Activated gamma-delta T cell treated with Interleukin-2 at 50 U/mL for 16 hours (primary cell): ENCODE measurements around the gene EMX1.

Experiments used
- DNase-seq: peaks from one replicate; pipeline ENCODE4 v3.0.0-alpha.2; 2020

Gene EMX1

DNA sequence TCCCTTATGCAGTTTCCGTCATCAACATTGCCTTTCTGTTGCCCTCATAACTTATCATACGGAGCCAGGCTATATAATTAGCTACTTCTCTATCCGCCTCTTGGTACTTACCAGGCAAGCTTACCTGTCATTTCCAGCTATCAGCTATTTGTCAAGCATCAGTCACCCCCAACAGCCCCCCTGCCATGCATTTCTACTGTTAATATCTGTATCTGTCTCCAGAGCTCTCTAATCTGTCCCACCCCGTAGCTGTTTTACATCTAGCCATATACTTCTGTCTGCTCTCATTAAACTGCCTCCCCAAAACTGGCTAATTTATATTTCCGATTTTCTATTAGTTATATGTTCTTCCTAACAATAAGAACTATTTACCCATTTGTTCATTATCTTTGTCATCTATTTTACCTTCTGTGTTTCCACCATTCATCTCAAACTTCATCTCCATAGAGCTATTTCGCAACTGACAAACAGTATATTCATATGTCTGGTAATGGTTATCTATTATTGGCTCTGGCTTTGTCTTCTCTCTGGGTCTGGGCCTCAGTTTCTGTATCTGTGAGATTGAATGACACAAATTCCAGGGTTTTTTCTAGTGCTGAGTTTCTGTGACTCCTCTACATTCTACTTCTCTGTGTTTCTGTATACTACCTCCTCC is 9.6 kb downstream of the EMX1 start:
- no peak for DNase-seq

DNA sequence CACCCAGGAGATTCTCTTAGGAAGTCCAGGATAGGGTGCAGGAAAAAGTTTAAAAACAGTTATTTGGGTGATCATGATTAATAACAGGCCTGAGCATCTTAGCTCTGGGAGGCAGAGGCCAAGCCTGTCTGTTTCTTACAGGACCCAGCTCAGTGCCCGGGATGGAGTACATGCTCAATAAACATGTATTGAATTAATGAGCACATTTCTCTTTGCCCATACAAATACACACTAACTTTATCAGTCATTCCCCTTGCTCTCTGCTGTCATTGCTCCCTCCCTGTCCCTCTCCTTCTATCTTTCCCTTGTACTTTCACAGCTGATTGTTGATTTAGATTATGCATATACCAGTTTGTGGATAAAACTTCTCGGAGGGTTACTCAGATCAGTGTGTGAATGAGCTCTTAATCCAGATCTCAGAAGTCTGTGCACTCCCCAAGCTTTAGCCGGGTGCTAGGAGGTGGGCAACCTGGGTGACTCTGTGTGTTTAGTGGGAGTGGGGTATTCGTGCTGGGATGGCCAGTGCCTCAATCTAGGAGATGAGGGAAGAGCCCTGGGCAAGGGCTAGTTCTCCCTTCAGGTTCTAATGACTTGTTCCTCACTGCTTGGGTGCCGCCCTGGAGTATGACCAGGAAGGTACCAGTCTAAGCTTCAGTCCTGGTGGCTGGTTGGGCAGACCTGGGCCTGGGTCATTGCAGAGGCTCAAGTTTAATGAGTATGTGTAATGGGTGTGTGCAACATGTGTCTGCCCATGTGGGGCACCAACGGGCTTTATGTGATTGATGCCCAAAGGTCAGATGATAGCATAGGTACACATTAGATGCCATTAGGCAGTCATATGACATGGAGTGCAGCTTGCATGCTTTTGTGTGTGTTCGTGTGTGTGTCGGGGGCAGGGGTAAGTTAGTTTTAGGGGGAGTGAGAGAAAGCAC is 10.6 kb downstream of the EMX1 start:
- no peak for DNase-seq

DNA sequence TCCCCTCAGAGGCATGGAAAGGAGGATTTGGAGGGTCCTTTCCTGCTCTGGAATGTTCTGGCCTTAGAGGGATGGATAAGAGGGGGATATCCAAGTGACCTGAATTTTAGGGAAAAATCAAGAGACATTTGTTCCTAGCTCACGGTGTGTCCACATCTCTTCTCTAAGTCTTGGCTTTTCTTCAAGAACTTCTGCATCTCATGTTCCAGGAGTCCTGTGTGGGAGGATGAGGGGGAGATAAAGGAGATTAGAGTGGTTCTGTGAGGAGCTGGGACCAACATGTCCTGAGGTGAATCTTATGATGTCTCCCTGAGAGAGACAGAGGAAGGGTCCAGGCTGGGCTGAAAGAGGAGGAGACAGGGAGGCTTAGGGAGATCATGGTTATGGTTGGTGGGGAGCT is 11.7 kb downstream of the EMX1 start:
- no peak for DNase-seq

DNA sequence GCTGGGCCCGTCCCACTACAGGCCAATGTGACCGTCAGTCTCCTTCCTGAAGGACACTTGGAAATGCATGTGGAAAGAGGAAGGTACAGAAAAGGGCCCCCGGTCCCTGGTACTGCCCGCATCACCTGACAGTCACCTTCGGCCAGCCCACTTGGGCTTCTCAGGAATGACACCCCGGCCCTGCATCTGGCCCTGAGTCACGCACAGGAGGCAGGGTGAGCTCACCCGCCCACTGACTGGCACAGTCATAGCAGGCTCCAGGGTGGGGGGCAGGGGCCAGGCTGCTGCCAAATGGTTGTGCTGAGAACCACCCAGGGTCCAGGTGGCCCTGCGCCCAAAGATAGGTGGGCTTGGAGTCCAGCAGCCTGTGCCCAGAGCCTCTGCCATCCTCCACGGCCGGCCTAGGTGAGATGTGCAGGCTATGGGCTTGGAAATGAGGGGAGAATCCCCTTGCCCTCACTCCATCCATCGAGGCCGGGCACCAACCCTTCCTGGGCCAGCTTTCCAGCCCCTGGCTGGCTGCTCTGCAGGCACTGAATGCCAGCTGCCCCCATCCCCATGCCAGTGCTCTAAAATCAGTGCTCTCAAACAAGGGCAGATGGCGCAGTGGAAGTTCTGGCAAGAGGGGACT is 14.1 kb downstream of the EMX1 start:
- no peak for DNase-seq

DNA sequence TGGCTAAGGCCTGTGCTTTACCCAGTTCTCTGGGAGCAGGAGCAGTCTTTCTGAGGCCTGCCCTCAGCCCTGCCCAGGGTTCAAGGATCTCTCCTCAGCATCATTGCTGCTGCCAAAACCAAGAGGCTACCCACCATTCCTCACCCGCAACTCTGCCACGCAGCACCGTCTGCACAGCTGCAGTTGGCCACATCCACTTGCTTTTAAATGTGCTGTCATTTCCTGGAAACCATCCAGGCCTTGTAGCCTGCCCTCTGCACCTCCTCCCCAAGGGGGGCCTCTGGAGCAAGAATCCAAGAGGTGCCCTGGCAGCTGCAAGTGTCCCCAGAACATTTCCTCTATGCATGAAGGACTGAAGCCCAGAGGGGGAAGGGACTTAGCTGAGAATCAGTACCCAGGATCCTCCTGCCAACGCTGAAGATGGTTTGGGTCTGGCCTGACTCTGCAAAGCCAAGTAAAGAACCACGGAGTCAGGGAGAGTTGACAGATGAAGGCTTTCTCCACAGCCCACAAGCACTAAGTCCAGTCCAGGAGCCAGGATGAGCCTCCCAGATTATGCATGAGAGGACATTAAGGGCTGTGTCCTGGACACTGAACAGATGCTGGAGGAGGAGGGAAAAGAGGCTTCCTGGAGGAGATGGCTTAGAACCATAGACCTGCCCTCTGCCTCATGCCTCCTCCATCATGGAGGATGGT is 14.9 kb downstream of the EMX1 start:
- DNase-seq = no peak

DNA sequence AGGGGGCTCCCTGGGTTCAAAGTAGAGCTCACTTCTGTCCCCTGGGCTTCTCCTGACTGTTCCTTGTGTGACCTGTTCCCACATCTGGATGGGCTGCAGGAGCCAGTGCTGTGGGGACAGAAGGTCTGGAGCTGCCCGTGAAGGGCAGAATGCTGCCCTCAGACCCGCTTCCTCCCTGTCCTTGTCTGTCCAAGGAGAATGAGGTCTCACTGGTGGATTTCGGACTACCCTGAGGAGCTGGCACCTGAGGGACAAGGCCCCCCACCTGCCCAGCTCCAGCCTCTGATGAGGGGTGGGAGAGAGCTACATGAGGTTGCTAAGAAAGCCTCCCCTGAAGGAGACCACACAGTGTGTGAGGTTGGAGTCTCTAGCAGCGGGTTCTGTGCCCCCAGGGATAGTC is 15.5 kb downstream of the EMX1 start:
- DNase-seq = no peak

DNA sequence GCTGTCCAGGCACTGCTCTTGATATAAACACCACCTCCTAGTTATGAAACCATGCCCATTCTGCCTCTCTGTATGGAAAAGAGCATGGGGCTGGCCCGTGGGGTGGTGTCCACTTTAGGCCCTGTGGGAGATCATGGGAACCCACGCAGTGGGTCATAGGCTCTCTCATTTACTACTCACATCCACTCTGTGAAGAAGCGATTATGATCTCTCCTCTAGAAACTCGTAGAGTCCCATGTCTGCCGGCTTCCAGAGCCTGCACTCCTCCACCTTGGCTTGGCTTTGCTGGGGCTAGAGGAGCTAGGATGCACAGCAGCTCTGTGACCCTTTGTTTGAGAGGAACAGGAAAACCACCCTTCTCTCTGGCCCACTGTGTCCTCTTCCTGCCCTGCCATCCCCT is 15.9 kb downstream of the EMX1 start:
- no peak for DNase-seq

DNA sequence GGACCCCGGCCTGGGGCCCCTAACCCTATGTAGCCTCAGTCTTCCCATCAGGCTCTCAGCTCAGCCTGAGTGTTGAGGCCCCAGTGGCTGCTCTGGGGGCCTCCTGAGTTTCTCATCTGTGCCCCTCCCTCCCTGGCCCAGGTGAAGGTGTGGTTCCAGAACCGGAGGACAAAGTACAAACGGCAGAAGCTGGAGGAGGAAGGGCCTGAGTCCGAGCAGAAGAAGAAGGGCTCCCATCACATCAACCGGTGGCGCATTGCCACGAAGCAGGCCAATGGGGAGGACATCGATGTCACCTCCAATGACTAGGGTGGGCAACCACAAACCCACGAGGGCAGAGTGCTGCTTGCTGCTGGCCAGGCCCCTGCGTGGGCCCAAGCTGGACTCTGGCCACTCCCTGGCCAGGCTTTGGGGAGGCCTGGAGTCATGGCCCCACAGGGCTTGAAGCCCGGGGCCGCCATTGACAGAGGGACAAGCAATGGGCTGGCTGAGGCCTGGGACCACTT is 16.4 kb downstream of the EMX1 start:
- no peak for DNase-seq

DNA sequence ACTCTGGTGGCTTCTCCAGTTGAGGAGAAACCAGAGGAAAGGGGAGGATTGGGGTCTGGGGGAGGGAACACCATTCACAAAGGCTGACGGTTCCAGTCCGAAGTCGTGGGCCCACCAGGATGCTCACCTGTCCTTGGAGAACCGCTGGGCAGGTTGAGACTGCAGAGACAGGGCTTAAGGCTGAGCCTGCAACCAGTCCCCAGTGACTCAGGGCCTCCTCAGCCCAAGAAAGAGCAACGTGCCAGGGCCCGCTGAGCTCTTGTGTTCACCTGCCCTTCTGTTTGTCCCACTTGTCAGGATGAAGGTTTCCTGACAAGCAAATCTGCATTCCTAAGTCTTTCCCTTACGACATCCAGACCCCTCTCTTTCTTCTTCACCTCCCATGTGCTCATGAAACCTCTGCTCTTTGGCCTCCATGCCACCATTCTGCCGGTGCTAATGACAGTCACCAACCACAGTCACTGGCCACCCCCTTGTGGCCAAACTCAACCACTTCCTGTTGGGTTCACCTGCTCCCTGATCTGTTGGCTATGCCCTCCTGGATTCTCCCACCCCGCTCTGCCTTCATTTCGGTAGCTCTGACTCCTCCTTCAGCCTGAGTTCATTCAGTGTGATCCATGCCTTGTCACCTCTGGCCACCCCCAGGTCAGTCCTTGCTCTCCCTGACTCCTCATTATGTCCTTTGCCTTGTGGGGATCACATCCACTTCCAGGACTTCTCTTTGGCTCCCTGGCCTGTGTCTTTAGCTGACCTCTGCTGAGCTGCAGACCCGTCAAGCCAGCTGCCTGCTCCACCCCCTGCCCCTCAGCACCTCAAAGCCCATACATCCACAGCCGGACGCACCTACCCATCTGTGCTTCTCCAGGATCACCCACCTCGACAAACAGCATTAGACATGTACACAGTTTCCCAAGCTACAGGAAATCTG is 17.6 kb downstream of the EMX1 start:
- DNase-seq = no peak

DNA sequence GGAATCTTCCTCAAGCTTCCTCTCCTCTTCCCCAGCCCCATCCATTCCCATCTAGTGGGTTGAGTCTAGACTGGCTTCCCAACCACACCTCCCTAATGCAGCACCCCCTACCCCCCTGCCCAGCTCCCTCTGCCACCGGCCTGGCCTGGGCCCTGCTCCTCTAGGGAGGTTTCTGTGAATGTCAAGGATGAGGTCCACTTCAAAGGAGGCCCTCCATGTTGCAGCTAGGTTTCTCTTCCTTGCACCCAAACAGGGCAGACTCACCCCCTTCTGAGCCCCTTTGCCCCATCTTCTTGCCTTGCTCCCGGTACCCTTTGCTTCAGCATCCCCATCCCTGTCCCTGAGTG is 18.3 kb downstream of the EMX1 start:
- no peak for DNase-seq

DNA sequence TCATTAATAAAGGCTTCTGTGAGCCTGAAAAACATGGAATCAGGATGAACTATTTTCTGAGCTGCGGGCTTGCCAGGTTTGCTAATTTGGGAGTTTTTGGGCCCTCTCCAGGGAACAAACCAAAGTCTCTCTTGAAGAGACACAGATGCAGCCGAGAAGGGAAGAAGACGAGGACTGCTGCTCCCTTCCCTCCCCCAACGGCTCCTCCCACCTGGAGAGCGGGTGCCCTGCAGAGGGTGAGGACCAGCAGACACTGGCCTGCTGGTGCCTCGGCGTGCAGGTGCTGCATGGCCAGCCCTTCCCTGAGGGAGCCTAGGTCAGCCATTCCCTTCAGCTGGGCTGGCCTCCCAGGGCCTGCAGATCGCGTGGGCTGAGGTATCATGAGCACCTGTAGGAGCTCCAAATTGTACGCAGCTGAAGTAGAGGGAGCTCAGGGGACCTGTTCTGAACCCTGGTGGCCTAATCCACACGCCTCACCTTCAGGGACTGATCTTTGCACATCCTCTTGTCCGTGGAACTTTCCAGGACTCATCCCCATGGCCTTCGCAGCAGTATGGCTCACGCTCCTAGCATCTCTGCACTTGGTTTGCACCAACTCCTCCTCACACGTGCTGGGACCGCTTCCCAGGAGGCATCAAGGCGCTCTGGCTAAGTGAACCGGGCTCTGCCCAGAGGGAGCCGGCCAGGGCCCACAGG is 19.5 kb downstream of the EMX1 start:
- DNase-seq = no peak

DNA sequence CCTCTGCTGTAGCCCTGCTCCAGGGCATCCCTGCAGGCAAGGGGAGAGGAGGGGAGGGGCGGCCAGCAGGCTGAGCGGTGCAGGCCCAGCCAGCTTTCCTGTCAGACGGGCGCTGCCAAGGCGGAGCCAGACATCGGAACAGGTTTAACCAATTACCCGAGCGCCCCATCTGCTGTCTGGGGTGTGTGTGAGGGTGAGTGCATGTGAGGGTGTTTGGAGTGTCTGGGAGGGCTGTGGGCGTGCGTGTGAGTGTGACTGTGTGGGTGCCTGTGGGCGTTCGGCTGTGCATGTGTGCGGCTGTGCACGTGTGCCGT is 20.0 kb downstream of the EMX1 start:
- DNase-seq = no peak

DNA sequence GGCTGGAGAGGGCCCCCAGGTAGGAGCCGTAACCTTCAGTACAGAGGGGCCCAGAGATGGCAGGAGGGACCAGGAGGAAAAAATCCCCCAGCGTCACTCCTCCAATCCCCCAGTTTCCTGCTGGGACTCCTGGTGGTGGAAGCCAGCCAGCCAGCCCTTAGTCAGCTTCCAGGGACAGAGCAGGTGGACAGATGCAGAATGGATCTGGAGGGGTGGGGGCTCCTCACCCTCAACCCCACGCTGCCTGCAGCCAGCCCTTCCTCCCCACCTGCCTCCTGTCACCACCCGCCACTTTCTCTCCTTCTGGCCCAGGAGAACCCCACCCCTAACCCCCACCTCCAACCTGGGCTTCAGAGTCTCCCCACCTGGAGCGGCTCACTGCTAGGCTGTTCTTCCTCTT is 21.1 kb downstream of the EMX1 start:
- DNase-seq = no peak

DNA sequence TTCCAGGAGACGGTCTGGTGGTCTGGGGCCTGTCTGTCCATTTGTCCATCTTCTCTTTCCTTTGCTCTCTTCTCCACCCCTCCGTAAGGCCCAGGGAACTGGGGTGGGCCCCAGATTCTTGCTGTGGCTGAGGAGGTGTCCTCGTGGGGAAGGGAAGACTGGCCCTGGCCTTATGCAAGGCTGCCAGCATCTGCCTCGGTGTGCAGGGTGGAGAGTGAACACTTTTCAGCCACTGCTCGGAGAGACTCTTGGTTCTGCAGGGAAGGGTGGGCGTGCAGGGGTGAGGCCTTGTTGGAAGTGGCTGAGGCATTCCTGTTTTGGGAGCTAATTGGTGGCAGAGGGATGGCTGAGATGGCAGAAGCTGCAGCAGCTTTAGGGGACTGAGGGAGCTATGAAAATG is 23.0 kb downstream of the EMX1 start:
- DNase-seq = no peak

DNA sequence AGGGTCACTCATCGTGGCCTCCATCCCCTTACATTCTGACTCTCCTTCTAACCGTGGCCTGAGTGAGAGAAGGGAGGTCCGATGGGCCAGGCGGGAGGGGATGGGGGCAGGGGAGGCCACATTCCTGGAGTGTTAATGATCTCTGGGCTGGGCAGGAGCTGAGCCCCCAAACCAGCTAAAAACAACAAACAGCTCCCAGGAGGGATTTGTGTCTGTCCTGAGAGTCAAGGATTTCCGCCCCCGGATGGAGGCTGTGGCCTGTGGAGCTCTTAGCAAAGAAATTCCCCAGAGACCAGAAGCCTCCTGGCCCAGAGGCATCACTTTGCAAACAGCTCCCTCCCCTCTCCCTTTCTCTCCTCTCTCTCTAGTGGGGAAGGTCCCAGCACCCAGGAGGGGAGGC is 23.5 kb downstream of the EMX1 start:
- DNase-seq = no peak

DNA sequence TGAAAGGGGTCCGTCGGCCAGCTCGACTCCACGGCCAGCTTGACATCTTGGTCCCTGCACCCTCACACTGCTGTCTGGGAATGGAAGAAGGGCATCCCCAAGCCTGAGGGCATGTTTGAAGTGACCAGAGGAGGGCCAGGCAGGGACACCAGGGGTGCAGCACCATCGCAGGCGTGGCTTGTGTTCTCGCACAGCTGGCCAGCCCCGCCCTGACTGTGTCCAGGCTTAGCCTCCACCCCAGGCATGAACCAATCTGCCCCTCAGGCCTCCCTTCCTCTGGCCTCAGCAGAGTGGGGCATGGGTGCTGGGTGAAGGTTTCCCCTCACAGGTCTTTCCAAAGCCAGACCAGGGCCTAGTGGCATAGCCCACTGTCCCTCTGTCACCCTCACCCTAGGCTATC is 25.0 kb downstream of the EMX1 start:
- no peak for DNase-seq

DNA sequence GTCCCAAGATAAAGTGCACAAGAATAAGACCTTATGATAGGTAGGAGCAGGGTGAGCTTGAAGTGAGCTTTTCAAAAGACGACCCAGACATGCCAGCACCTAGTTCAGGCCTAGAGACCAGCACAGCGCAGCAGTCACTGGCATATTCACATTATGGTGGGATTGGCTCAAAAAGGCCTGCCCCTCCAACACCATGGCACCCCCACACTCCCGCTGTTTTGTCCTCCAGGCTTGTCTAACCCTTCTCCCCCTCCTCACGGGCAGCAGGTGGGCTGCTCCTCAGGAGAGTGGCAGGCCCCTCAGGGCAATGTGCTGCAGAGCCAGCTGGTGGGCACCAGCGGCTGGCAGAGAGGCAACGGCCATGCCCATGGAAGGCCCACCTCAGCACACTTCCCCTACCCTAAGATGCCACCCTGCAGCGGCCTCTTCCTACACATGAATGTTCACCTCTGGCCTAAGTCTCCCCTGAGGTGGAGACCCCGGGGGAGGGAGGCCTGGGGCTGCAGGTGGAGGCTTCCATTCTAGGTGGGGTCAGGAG is 25.6 kb downstream of the EMX1 start:
- no peak for DNase-seq

DNA sequence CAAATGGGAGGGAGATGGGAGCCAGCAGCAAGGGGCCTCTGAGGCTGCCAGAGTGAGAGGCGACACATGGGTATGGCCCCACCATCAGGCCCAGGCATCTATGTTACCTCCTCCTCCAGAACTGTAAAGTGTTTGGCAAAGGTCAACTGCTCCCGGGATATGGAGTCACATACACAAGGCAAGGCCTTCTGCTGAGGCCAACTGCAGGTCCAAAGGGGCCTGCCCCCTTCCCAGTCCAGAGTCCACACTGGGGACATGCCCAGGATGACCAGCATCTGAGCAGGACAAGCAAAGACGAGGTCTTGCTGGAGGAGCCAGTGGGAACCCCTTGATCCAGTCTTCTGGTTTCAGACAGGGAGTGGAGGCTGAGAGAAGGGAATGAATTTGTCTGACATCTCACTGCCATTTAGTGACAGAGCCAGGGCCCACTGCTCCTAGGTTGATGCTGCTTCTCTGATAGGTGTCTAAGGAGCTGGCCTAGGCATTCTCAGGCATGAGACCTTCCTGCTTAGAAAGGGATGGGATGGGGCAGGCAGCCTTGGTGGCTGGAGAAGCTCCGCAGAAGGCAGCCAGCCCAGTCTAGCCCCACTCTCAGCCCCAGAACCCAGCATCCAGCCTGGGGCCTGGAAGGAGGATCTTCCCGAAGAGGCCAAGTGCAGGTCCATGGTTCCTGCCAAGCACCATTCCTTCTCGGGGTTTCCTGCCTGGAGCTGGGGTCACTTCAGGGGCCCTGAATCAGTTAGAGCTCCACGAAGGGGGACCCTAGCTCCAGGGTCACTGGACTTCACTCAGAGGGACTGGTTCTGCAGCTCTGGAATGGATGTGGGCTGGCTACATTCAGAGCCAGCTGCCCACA is 26.4 kb downstream of the EMX1 start:
- DNase-seq = no peak

DNA sequence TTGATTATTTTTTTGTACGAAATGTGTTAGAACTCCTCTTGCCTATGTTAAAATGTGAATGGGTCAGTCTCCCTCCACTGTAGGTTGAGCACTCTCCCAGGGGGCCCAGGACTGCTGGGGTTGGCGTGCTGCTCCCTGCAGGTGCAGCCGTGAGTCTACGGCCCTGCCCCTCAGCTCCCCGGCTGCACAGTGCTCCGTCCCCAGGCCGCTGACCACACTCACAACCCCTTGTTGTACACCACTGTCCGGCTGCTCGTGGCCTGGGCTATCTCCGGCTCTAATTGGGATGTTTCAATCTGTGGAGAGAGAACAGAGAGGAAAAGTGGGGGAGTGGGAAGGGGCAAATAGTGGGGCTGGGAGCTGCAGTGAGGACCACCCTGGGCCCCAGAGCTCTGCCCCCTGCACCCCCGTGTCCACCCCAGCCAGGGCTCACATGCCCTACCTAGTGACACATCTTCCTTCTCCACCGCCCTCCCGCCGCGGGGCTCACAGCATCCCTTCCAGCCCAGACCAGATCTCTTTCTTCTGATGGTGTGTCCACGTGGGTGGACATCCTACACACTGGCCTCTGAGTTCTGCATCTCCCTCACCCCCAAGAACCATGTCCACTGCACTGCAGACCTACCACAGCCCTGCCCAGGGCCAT is 27.6 kb downstream of the EMX1 start:
- no peak for DNase-seq

DNA sequence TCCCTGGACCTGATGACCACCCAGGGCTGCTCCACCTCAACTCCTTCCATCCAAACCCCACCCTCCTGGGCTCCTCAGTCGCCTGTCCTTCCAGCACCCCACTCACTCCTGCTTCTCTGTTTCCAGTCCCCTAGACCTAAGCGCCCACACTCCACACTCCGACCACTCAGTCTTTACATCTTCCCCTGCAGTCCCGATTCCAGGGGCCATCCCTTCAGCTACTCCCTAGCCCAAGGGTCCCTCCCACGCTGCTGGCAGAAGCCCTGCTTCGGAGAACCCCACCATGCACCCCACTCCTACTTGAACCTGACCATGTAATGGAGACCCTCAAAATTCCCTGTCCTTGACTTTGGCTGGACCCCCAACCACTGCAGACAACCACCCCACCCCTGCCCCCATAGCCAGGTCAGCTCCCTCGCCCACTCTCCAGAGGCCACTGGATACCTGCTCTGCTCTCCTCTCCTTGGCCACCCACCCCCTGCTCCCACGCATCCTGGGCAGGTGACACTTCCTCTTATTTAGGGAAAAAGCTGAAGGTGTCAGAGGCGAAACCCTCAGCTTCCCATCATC is 28.2 kb downstream of the EMX1 start:
- no peak for DNase-seq
